ENCODE measurements around the gene CDH6.

- TF ChIP-seq CTCF (IDR thresholded peaks at IDR 0.05; ENCODE audit: extremely low read depth in 1 of 2, insufficient read depth in 1 of 2, low read depth in 1 of 2, low read length in 2 of 2) (no peak), GATA2 (IDR thresholded peaks at IDR 0.05; ENCODE audit: insufficient read depth, insufficient read length, low read depth, low read length) (no peak), POLR2A (IDR thresholded peaks at IDR 0.05; ENCODE audit: low read depth, low read length) (no peak), MAX (IDR thresholded peaks at IDR 0.05; ENCODE audit: insufficient read depth, insufficient read length) (no peak)
These were observed 94.5 kb downstream of the CDH6 start for GRCh38 chr5:31287985-31288384.
